Endothelial cell of umbilical vein (primary cell): ENCODE measurements around the gene PLCB4. TPM values are rescaled to one million over a fixed set of nuclear protein-coding genes. Genes with fewer than 3 reads are reported as not detected.

Experiments used
- BruUV-seq: library from RNA; stranded (reverse); fragments of 400-500 nt; replicated peaks from 2 replicates; lab custom pipeline; 2021; lab: Mats Ljungman, UMichigan
- CTCF ChIA-PET: fragments of 300-600, 350-600 bp; sonication (Branson Sonifier 250); formaldehyde crosslinking; loops from one replicate; lab custom pipeline; 2021; ENCODE audit warnings: antibody characterized with exemption, inconsistent platforms; lab: Charles Lee
- POLR2A ChIA-PET: fragments of 300-600, 350-600 bp; sonication (Branson Sonifier 250); formaldehyde crosslinking; loops from one replicate; lab custom pipeline; 2021; ENCODE audit warnings: antibody characterized with exemption, inconsistent platforms; lab: Charles Lee
- DNase-seq: peaks from one replicate; pipeline ENCODE4 v3.0.0-alpha.2; 2011; ENCODE audit warnings: low read depth, low spot score
- FAIRE-seq: peaks from 2 replicates; lab custom pipeline; 2011; peaks lifted over from hg19 to GRCh38; lab: Jason Lieb, UNC
- H2AFZ ChIP-seq: 2 replicates; pipeline ENCODE4 v1.6.0; 2012; ENCODE audit warnings: low read depth, low read length, control low read depth, inconsistent platforms
- H3K27ac ChIP-seq: 2 replicates; pipeline ENCODE4 v1.5.1; 2011; ENCODE audit warnings: low read depth, mild to moderate bottlenecking, control low read depth, low read length, moderate library complexity; ENCODE audit not compliant: insufficient read depth
- H3K27me3 ChIP-seq, 2 experiments: 2 replicates each; pipeline versions ENCODE4 v1.6.0 to v1.6.1; 2011; ENCODE audit warnings: low read length in 2 of 2, mixed read lengths in 1 of 2; ENCODE audit not compliant: control insufficient read depth in 2 of 2, insufficient read depth in 2 of 2
- H3K36me3 ChIP-seq, 2 experiments: 2 replicates in 1 of 2; 3 replicates in 1 of 2; pipeline ENCODE4 v1.5.1; 2011; ENCODE audit warnings: low read length in 2 of 2, mild to moderate bottlenecking in 1 of 2, moderate library complexity in 1 of 2; ENCODE audit not compliant: control insufficient read depth in 2 of 2, insufficient read depth in 2 of 2; ENCODE audit errors: extremely low read depth in 1 of 2
- H3K4me1 ChIP-seq: 3 replicates; pipeline ENCODE4 v1.5.1; 2011; ENCODE audit warnings: mild to moderate bottlenecking, low read length; ENCODE audit not compliant: control insufficient read depth, insufficient read depth; ENCODE audit errors: extremely low read depth
- H3K4me2 ChIP-seq: 2 replicates; pipeline ENCODE4 v1.6.1; 2011; ENCODE audit warnings: low read length, control low read depth, mixed read lengths; ENCODE audit not compliant: insufficient read depth
- H3K4me3 ChIP-seq, 3 experiments: fragments of 200-600 bp in 1 of 3; sonication (generic), shearing (Covaris generic) in 1 of 3; replicated peaks in 1 of 3; 2 replicates each; pipeline ENCODE4 v1.5.1; 2011 to 2016; ENCODE audit warnings: control low read depth in 3 of 3, low read length in 3 of 3, mild to moderate bottlenecking in 2 of 3, inconsistent platforms in 1 of 3, low read depth in 1 of 3, moderate library complexity in 1 of 3; ENCODE audit not compliant: insufficient read depth in 1 of 3
- H3K79me2 ChIP-seq: 2 replicates; pipeline ENCODE4 v1.6.0; 2012; ENCODE audit warnings: low read length, inconsistent platforms; ENCODE audit not compliant: control insufficient read depth, insufficient read depth
- H3K9ac ChIP-seq: replicated peaks from 2 replicates; pipeline ENCODE3; 2011; ENCODE audit warnings: low read length, control low read depth; ENCODE audit not compliant: insufficient read depth; ENCODE audit errors: extremely low read depth
- H3K9me1 ChIP-seq: replicated peaks from 3 replicates; pipeline ENCODE4 v1.6.0; 2011; ENCODE audit warnings: mild to moderate bottlenecking, low read length; ENCODE audit not compliant: control insufficient read depth, insufficient read depth; ENCODE audit errors: extremely low read depth
- H3K9me3 ChIP-seq: replicated peaks from 2 replicates; pipeline ENCODE4 v1.5.1; 2012; ENCODE audit warnings: low read length, inconsistent platforms; ENCODE audit not compliant: control insufficient read depth, insufficient read depth
- H4K20me1 ChIP-seq: replicated peaks from 2 replicates; pipeline ENCODE3; 2011; ENCODE audit warnings: mild to moderate bottlenecking, low read length; ENCODE audit not compliant: control insufficient read depth, insufficient read depth; ENCODE audit errors: extremely low read depth
- CTCF ChIP-seq, 2 donors: IDR thresholded peaks; 1 replicate in 1 of 2; 2 replicates in 1 of 2; pipeline ENCODE4 v1.5.1; 2011; ENCODE audit warnings: low read length in 2 of 2, mild to moderate bottlenecking in 2 of 2, moderate library complexity in 2 of 2, control low read depth in 1 of 2, inconsistent platforms in 1 of 2, low read depth in 1 of 2; ENCODE audit not compliant: insufficient read depth in 1 of 2; ENCODE audit errors: extremely low read depth in 1 of 2
- EZH2 ChIP-seq: IDR thresholded peaks from 2 replicates; pipeline ENCODE4 v1.6.1; 2012; ENCODE audit warnings: borderline replicate concordance, low read depth, mild to moderate bottlenecking, moderate library complexity, low read length, inconsistent platforms; ENCODE audit not compliant: severe bottlenecking
- FOS ChIP-seq: IDR thresholded peaks from 2 replicates; pipeline ENCODE4 v1.6.1; 2011; ENCODE audit warnings: mild to moderate bottlenecking, low read length, moderate library complexity, borderline replicate concordance; ENCODE audit not compliant: insufficient read depth
- GATA2 ChIP-seq: IDR thresholded peaks from 2 replicates; pipeline ENCODE4 v1.7.0; 2011; ENCODE audit warnings: low read depth, mild to moderate bottlenecking, moderate library complexity, mixed read lengths, low read length; ENCODE audit not compliant: insufficient read length, insufficient read depth
- JUN ChIP-seq: IDR thresholded peaks from 2 replicates; pipeline ENCODE4 v1.6.1; 2011; ENCODE audit warnings: borderline replicate concordance, low read depth; ENCODE audit not compliant: insufficient read length, insufficient read depth
- MAX ChIP-seq: IDR thresholded peaks from 2 replicates; pipeline ENCODE4 v1.6.1; 2011; ENCODE audit not compliant: insufficient read depth, insufficient read length
- MYC ChIP-seq: IDR thresholded peaks from one replicate; pipeline ENCODE4 v1.6.1; 2011; ENCODE audit warnings: mild to moderate bottlenecking, low read depth, low read length
- POLR2A ChIP-seq: IDR thresholded peaks from 2 replicates; pipeline ENCODE4 v1.6.1; 2012; ENCODE audit warnings: low read depth, mild to moderate bottlenecking, control low read depth, low read length
- POLR2AphosphoS5 ChIP-seq: IDR thresholded peaks from 2 replicates; pipeline ENCODE4 v1.6.1; 2012; ENCODE audit warnings: low read depth, mild to moderate bottlenecking, control low read depth, low read length, moderate library complexity; ENCODE audit not compliant: insufficient read depth
- dilution Hi-C: fragments of 300-500 bp; cut with MboI; formaldehyde crosslinking; loops from one replicate; pipeline ENCODE4 v1.15.0; 2019; ENCODE audit warnings: low sequenced_read_pairs; ENCODE audit not compliant: extremely low pct_ligation_motif_present
- intact Hi-C: fragments of 100-400 bp; cut with micrococcal nuclease; formaldehyde crosslinking; loops from one replicate; pipeline ENCODE4 v1.10.0; 2022
- polyA plus RNA-seq, 4 experiments: library from polyadenylated mRNA; depleted of rRNA in 3 of 4; stranded (reverse) in 3 of 4; unstranded in 1 of 4; fragments of >200 nt; gene quantifications; 2 replicates each; pipeline versions ENCODE4 v1.2.1 to v1.2.3, GENCODE V29; 2011 to 2012; ENCODE audit warnings: missing spikeins in 1 of 4
- total RNA-seq: library from RNA; stranded (reverse); gene quantifications from 2 replicates; pipeline ENCODE4 v1.2.3, GENCODE V29; 2021

PLCB4 gene
- total and polyA plus RNA-seq, 2 donors (not counting 3 experiments of a cell fraction or from before 2014, with no cell fraction given): 0.37 to 1.7 TPM

- H3K36me3 ChIP-seq: no peaks in the 10 kb centered on the region
- no peak overlapping the region for H3K9ac ChIP-seq
- no peak overlapping the region for H3K4me2 ChIP-seq
- no peaks in the 10 kb centered on the region for H3K9me1 ChIP-seq
- H2AFZ ChIP-seq: no peak overlapping the region
- TF ChIP-seq POLR2A (no peak), JUN (no peak), EZH2 (no peak), MYC (no peak), CTCF (IDR thresholded peaks at IDR 0.05; ENCODE audit: extremely low read depth in 1 of 2, insufficient read depth in 1 of 2, low read depth in 1 of 2, low read length in 2 of 2) (no peak), MAX (no peak), FOS (no peak), GATA2 (no peak), POLR2AphosphoS5 (no peak)
- H3K27me3 ChIP-seq: no peaks in the 10 kb centered on the region
- dilution Hi-C loops: no loop called here
- intact Hi-C loops: no loop called here
- no peak overlapping the region for H3K4me3 ChIP-seq
- H3K4me1 ChIP-seq: peaks cover 15% of the 10 kb centered on the region
- no peaks in the 10 kb centered on the region for H3K79me2 ChIP-seq
- ChIA-PET CTCF (interaction anchor here (1.0 to 3.6 kb wide), 4 partner anchors 12 to 636 kb away, joined by 3 to 20 read pairs (median 5); no protein-coding TSS in a partner anchor), POLR2A (no interaction called here)
- no TSS peak for BruUV-seq
- H3K9me3 ChIP-seq: no peaks in the 10 kb centered on the region
- no peak overlapping the region for H3K27ac ChIP-seq
- no peaks in the 10 kb centered on the region for H4K20me1 ChIP-seq
- no peak for DNase-seq
- FAIRE-seq: no peak
Observed at GRCh38 chr20:9395971-9396370, 327.1 kb downstream of the PLCB4 start.
